GM23338 (cell line): Measurements from ENCODE around the gene PRDM4. TPM values are rescaled to one million over a fixed set of nuclear protein-coding genes. Genes with fewer than 3 reads are reported as not detected.

Experiments
- ATAC-seq: fragments of 200-7000 bp; cut with Tn5 transposase; 3 replicates; pipeline ENCODE4 v1.9.1; 2020
- DNase-seq: peaks from one replicate; pipeline ENCODE4 v3.0.0-alpha.2; 2015; ENCODE audit warnings: low spot score
- H2AFZ ChIP-seq: fragments of 200-600 bp; sonication (generic); 2 replicates; pipeline ENCODE4 v1.8.0; 2016; ENCODE audit warnings: antibody characterized with exemption, mild to moderate bottlenecking, moderate library complexity
- H3F3A ChIP-seq: fragments of 200-600 bp; sonication (generic); replicated peaks from 2 replicates; pipeline ENCODE4 v1.8.0; 2017; ENCODE audit warnings: antibody characterized with exemption, mixed run types, low read depth
- H3K27ac ChIP-seq: fragments of 200-600 bp; sonication (generic); 2 replicates; pipeline ENCODE4 v1.6.1; 2016; ENCODE audit warnings: low read depth
- H3K27me3 ChIP-seq: fragments of 200-600 bp; sonication (generic); 2 replicates; pipeline ENCODE4 v1.8.0; 2016; ENCODE audit warnings: mild to moderate bottlenecking, mixed run types, moderate library complexity; ENCODE audit not compliant: insufficient read depth
- H3K36me3 ChIP-seq: fragments of 200-600 bp; sonication (generic); 2 replicates; pipeline ENCODE4 v1.8.0; 2016; ENCODE audit warnings: mild to moderate bottlenecking; ENCODE audit not compliant: insufficient read depth
- H3K4me1 ChIP-seq: fragments of 200-600 bp; sonication (generic); 2 replicates; pipeline ENCODE4 v1.8.0; 2016; ENCODE audit warnings: mild to moderate bottlenecking, moderate library complexity; ENCODE audit not compliant: insufficient read depth
- H3K4me2 ChIP-seq: fragments of 200-600 bp; sonication (generic); 2 replicates; pipeline ENCODE4 v1.7.1; 2017; ENCODE audit warnings: mixed run types
- H3K4me3 ChIP-seq: fragments of 200-600 bp; sonication (generic); 2 replicates; pipeline ENCODE4 v1.6.1; 2016; ENCODE audit warnings: mixed run types
- H3K79me2 ChIP-seq: fragments of 200-600 bp; sonication (generic); replicated peaks from 2 replicates; pipeline ENCODE4 v1.8.0; 2017; ENCODE audit warnings: mild to moderate bottlenecking; ENCODE audit not compliant: insufficient read depth
- H3K9me2 ChIP-seq: fragments of 200-600 bp; sonication (generic); 2 replicates; pipeline ENCODE4 v1.8.0; 2017; ENCODE audit not compliant: insufficient read depth
- H4K20me1 ChIP-seq: fragments of 200-600 bp; sonication (generic); replicated peaks from 2 replicates; pipeline ENCODE4 v1.8.0; 2017; ENCODE audit warnings: mild to moderate bottlenecking; ENCODE audit not compliant: insufficient read depth
- H3K27ac Mint-ChIP-seq: 2 replicates; pipeline ENCODE4 v1.8.0; 2020; ENCODE audit warnings: inconsistent platforms, mild to moderate bottlenecking, moderate library complexity, mixed read lengths
- H3K27me3 Mint-ChIP-seq: 3 replicates; pipeline ENCODE4 v1.8.0; 2022; ENCODE audit warnings: low read depth, mild to moderate bottlenecking, moderate library complexity, mixed read lengths, inconsistent platforms; ENCODE audit not compliant: insufficient read depth, poor library complexity
- H3K36me3 Mint-ChIP-seq: 3 replicates; pipeline ENCODE4 v1.8.0; 2021; ENCODE audit warnings: low read depth, mild to moderate bottlenecking, inconsistent platforms, moderate library complexity, mixed read lengths
- H3K4me1 Mint-ChIP-seq: 3 replicates; pipeline ENCODE4 v1.8.0; 2020; ENCODE audit warnings: mild to moderate bottlenecking, inconsistent platforms, mixed read lengths
- H3K4me3 Mint-ChIP-seq: 3 replicates; pipeline ENCODE4 v1.8.0; 2021; ENCODE audit warnings: moderate library complexity, mild to moderate bottlenecking, inconsistent platforms, mixed read lengths
- H3K9me3 Mint-ChIP-seq: 3 replicates; pipeline ENCODE4 v1.8.0; 2020; ENCODE audit warnings: moderate library complexity, mild to moderate bottlenecking, inconsistent platforms, mixed read lengths
- CREB1 ChIP-seq: fragments of 250-450 bp; sonication (Bioruptor Pico); IDR thresholded peaks from 2 replicates; pipeline ENCODE4 v1.5.0; 2020; ENCODE audit warnings: low read depth, mild to moderate bottlenecking, moderate library complexity
- EZH2 ChIP-seq: fragments of 200-600 bp; sonication (generic); IDR thresholded peaks from one replicate; pipeline ENCODE4 v1.8.0; 2017; ENCODE audit warnings: antibody characterized with exemption, mild to moderate bottlenecking, low read depth; ENCODE audit not compliant: unreplicated experiment
- EZH2phosphoT487 ChIP-seq: fragments of 200-600 bp; sonication (generic); IDR thresholded peaks from one replicate; pipeline ENCODE4 v1.8.1; 2018; ENCODE audit warnings: antibody characterized with exemption; ENCODE audit not compliant: unreplicated experiment
- JUNB ChIP-seq: IDR thresholded peaks from one replicate; pipeline ENCODE4 v1.6.1; 2016; ENCODE audit warnings: antibody characterized with exemption; ENCODE audit not compliant: unreplicated experiment
- NANOG ChIP-seq: IDR thresholded peaks from 2 replicates; pipeline ENCODE4 v1.6.1; 2016; ENCODE audit warnings: antibody characterized with exemption, borderline replicate concordance
- POLR2AphosphoS5 ChIP-seq: IDR thresholded peaks from 2 replicates; pipeline ENCODE4 v1.6.1; 2016; ENCODE audit warnings: antibody characterized with exemption, low read depth
- STAT1 ChIP-seq: IDR thresholded peaks from one replicate; pipeline ENCODE4 v1.6.1; 2016; ENCODE audit warnings: antibody characterized with exemption; ENCODE audit not compliant: unreplicated experiment
- ZNF331 ChIP-seq: fragments of 250-450 bp; sonication (Bioruptor Pico); IDR thresholded peaks from 2 replicates; pipeline ENCODE4 v1.5.0; 2020; ENCODE audit warnings: low read depth, mild to moderate bottlenecking, moderate library complexity
- polyA plus RNA-seq: library from polyadenylated mRNA; unstranded; fragments of >200 nt; fragmentation: Nextera tagmentation; extraction: Ambion mirVana; gene quantifications from 2 replicates; pipeline ENCODE4 v1.2.1, GENCODE V29; 2016
- total RNA-seq: library from RNA; depleted of rRNA; stranded (reverse); fragments of >200 nt; shearing (Covaris generic); gene quantifications from 2 replicates; pipeline ENCODE4 v1.2.3, GENCODE V29; 2014
- TF ChIP-seq, protein P1 (sequence below): fragments of 250-450 bp; sonication (Bioruptor Pico); IDR thresholded peaks from 2 replicates; pipeline ENCODE4 v1.5.0; 2020; ENCODE audit warnings: mild to moderate bottlenecking, moderate library complexity
- TF ChIP-seq, protein P2 (sequence below): IDR thresholded peaks from one replicate; pipeline ENCODE4 v1.6.1; 2018; ENCODE audit warnings: antibody characterized with exemption; ENCODE audit not compliant: unreplicated experiment

The PRDM4 gene
- total and polyA plus RNA-seq, 2 experiments from 2014 or later = 4.9 to 17.1 TPM

DNA sequence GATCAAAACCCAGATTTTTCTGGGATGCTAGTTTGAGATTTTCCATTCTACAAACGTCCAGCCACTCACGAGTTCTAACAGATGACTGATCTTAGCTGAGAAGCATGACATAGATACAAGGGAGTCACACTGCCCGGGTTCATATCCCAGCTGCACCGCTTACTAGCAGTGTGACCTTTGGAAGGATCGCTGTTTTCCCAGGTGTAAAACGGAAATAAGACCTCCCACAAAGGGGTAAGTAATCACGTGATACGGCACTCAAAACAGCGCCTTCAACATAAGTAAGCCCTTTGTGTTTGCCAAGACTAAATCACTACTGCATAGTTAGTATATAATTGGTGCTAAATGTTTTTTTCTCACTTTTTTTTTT lies 76.0 kb downstream of the PRDM4 start (continued):
- no peak for TF ChIP-seq STAT1
- TF ChIP-seq POLR2AphosphoS5 = no peak
- no peak for TF ChIP-seq EZH2
- no peak for TF ChIP-seq ZNF331 (CRISPR knock-in tag)
- TF ChIP-seq, protein P1, sequence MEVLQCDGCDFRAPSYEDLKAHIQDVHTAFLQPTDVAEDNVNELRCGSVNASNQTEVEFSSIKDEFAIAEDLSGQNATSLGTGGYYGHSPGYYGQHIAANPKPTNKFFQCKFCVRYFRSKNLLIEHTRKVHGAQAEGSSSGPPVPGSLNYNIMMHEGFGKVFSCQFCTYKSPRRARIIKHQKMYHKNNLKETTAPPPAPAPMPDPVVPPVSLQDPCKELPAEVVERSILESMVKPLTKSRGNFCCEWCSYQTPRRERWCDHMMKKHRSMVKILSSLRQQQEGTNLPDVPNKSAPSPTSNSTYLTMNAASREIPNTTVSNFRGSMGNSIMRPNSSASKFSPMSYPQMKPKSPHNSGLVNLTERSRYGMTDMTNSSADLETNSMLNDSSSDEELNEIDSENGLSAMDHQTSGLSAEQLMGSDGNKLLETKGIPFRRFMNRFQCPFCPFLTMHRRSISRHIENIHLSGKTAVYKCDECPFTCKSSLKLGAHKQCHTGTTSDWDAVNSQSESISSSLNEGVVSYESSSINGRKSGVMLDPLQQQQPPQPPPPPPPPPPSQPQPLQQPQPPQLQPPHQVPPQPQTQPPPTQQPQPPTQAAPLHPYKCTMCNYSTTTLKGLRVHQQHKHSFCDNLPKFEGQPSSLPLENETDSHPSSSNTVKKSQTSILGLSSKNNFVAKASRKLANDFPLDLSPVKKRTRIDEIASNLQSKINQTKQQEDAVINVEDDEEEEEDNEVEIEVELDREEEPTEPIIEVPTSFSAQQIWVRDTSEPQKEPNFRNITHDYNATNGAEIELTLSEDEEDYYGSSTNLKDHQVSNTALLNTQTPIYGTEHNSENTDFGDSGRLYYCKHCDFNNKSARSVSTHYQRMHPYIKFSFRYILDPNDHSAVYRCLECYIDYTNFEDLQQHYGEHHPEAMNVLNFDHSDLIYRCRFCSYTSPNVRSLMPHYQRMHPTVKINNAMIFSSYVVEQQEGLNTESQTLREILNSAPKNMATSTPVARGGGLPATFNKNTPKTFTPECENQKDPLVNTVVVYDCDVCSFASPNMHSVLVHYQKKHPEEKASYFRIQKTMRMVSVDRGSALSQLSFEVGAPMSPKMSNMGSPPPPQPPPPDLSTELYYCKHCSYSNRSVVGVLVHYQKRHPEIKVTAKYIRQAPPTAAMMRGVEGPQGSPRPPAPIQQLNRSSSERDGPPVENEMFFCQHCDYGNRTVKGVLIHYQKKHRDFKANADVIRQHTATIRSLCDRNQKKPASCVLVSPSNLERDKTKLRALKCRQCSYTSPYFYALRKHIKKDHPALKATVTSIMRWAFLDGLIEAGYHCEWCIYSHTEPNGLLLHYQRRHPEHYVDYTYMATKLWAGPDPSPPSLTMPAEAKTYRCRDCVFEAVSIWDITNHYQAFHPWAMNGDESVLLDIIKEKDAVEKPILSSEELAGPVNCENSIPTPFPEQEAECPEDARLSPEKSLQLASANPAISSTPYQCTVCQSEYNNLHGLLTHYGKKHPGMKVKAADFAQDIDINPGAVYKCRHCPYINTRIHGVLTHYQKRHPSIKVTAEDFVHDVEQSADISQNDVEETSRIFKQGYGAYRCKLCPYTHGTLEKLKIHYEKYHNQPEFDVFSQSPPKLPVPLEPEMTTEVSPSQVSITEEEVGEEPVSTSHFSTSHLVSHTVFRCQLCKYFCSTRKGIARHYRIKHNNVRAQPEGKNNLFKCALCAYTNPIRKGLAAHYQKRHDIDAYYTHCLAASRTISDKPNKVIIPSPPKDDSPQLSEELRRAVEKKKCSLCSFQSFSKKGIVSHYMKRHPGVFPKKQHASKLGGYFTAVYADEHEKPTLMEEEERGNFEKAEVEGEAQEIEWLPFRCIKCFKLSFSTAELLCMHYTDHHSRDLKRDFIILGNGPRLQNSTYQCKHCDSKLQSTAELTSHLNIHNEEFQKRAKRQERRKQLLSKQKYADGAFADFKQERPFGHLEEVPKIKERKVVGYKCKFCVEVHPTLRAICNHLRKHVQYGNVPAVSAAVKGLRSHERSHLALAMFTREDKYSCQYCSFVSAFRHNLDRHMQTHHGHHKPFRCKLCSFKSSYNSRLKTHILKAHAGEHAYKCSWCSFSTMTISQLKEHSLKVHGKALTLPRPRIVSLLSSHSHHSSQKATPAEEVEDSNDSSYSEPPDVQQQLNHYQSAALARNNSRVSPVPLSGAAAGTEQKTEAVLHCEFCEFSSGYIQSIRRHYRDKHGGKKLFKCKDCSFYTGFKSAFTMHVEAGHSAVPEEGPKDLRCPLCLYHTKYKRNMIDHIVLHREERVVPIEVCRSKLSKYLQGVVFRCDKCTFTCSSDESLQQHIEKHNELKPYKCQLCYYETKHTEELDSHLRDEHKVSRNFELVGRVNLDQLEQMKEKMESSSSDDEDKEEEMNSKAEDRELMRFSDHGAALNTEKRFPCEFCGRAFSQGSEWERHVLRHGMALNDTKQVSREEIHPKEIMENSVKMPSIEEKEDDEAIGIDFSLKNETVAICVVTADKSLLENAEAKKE (CRISPR knock-in tag) = no peak
- TF ChIP-seq NANOG = no peak
- TF ChIP-seq CREB1 (CRISPR knock-in tag) = no peak
- no peak for TF ChIP-seq JUNB

GRCh38 chr12:107684029-107684795 lies 76.7 kb downstream of the PRDM4 start:
- Mint-ChIP-seq H3K36me3 (peaks cover 13% of the 10 kb centered on the region), H3K4me1 (peaks cover 14% of the 10 kb centered on the region), H3K27ac (peak overlapping the region; percentile 100), H3K4me3 (peak overlapping the region; percentile 84), H3K27me3 (peaks cover 14% of the 10 kb centered on the region), H3K9me3 (peaks cover 8% of the 10 kb centered on the region; the same call in 2 of the 3 replicates)
- DNase-seq (no peak), ATAC-seq (no peak)
- Histone ChIP-seq H3K36me3 (peaks cover 12% of the 10 kb centered on the region), H3K4me1 (peaks cover 9% of the 10 kb centered on the region), H3K27me3 (no peaks in the 10 kb centered on the region), H4K20me1 (peaks cover 7% of the 10 kb centered on the region), H3K4me3 (peak overlapping the region; percentile 91; the same call in 1 of the 2 replicates), H3K9me2 (no peaks in the 10 kb centered on the region), H3K27ac (peak overlapping the region; percentile 98), H3F3A (0 out of 2 replicates have a peak, but pooled peaks cover 2% of the 10 kb centered on the region), H3K79me2 (peaks cover 21% of the 10 kb centered on the region), H3K4me2 (peak overlapping the region; percentile 80), H2AFZ (no peak overlapping the region)
- TF ChIP-seq, protein P2, sequence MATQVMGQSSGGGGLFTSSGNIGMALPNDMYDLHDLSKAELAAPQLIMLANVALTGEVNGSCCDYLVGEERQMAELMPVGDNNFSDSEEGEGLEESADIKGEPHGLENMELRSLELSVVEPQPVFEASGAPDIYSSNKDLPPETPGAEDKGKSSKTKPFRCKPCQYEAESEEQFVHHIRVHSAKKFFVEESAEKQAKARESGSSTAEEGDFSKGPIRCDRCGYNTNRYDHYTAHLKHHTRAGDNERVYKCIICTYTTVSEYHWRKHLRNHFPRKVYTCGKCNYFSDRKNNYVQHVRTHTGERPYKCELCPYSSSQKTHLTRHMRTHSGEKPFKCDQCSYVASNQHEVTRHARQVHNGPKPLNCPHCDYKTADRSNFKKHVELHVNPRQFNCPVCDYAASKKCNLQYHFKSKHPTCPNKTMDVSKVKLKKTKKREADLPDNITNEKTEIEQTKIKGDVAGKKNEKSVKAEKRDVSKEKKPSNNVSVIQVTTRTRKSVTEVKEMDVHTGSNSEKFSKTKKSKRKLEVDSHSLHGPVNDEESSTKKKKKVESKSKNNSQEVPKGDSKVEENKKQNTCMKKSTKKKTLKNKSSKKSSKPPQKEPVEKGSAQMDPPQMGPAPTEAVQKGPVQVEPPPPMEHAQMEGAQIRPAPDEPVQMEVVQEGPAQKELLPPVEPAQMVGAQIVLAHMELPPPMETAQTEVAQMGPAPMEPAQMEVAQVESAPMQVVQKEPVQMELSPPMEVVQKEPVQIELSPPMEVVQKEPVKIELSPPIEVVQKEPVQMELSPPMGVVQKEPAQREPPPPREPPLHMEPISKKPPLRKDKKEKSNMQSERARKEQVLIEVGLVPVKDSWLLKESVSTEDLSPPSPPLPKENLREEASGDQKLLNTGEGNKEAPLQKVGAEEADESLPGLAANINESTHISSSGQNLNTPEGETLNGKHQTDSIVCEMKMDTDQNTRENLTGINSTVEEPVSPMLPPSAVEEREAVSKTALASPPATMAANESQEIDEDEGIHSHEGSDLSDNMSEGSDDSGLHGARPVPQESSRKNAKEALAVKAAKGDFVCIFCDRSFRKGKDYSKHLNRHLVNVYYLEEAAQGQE = no peak
- TF ChIP-seq JUNB (no peak), ZNF331 (CRISPR knock-in tag) (no peak), CREB1 (CRISPR knock-in tag) (no peak), EZH2phosphoT487 (no peak)
